ENCODE data around the gene RBM39. TPM values are rescaled to one million over a fixed set of nuclear protein-coding genes. Genes with fewer than 3 reads are reported as not detected.
"Not testable (repeated sequence)": the region's sequence is repeated elsewhere in the genome, so short reads cannot be mapped to it uniquely, and the experiment has no call there.

Gene RBM39
- total RNA-seq, 1 donor from 2014 or later, result 352 TPM

DNA sequence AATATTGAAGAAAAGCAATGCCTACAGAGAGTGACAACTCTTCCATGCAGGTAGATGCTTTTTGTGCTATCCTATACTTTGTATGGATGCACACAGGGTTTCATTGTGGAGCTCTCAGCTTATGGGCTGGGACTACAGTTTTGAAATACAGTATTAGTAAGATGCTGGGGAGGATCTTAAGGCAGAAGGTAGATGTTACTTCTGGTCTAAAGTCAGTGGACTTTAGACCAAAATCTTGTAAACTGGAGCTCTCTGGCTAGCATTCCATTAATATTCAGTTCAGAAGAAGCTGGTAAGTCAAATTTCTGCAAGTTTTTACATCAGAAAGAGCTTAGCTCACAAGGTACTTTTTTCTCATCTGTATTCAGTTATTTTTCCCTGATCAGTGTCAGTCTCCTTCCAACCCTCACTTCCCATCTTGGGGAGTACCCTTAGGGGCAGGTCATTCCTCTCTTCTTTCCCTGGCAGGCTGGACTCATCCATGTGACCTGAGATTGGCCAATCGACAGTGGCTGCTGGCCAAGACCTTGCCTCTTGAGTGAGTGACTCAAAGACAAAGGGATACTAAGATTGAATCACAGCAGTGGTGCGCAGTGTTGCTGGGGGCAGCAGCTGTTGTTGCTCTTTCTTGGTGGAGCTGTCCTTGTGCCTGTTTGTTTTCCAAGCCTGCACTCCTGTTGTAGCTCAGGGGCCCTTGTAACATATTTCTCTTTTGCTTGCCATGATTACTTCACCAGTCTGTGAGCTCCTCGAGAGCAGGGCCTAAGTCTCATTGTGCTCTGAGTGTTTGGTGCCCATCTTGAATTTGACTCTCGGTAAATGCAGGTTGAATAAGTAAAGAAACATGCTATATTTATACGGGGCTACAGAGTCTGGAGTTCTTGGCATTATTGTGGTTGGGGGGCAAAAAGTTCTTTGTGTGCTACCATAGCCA is 26.9 kb upstream of the RBM39 start:
- H3K9me3 Mint-ChIP-seq, result peaks cover 9% of the 10 kb centered on the region
- H3K27ac Mint-ChIP-seq, result peak overlapping the region; percentile 99
- peak overlapping the region; percentile 7 for H3K4me3 Mint-ChIP-seq
- intact Hi-C loops (cut with micrococcal nuclease), result no loop called here
- H3K36me3 Mint-ChIP-seq (ENCODE audit: low read depth), result peaks cover 10% of the 10 kb centered on the region
- no peaks in the 10 kb centered on the region for H3K27me3 Mint-ChIP-seq
- DNase-seq, result peak; percentile 76
- H3K4me1 Mint-ChIP-seq, result peaks cover 40% of the 10 kb centered on the region

DNA sequence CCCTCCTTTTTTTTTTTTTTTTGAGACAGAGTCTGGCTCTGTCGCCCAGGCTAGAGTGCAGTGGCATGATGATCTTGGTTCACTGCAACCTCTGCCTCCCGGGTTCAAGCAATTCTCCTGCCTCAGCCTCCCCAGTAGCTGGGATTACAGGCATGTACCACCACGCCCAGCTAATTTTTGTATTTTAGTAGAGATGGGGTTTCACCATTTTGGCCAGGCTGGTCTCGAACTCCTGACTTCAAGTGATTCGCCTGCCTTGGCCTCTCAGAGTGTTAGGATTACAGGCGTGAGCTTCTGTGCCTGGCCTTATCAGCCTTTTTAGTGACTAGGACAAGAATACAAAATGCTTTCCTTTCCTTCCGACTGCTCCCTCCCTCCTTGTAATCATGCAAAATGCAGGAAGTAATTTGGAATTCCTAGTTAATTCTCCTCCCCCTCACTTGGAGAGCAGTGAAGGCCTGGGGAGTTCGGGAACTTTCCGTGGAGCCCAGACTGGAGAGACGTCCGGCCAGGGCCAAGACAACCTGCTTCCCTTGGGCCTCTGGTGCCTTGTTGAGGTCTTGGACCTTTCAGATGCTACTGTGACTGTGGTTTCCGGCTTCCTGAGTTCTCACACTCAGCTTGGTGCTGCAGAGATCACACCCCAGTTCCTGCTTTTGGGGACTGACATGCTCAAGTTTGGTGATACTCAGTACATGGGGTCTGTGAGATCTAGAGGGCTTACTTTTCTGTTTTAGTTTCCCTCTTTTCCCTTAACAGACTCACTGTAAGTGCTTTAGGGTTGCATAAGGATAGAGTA is 25.8 kb upstream of the RBM39 start:
- DNase-seq, result peak; percentile 91
- Mint-ChIP-seq H3K27ac (peak overlapping the region; percentile 99), H3K4me1 (peaks cover 31% of the 10 kb centered on the region), H3K9me3 (peaks cover 9% of the 10 kb centered on the region), H3K36me3 (ENCODE audit: low read depth) (peaks cover 5% of the 10 kb centered on the region), H3K27me3 (no peaks in the 10 kb centered on the region), H3K4me3 (peak overlapping the region; percentile 90)
- intact Hi-C loops (cut with micrococcal nuclease), result no loop called here

DNA sequence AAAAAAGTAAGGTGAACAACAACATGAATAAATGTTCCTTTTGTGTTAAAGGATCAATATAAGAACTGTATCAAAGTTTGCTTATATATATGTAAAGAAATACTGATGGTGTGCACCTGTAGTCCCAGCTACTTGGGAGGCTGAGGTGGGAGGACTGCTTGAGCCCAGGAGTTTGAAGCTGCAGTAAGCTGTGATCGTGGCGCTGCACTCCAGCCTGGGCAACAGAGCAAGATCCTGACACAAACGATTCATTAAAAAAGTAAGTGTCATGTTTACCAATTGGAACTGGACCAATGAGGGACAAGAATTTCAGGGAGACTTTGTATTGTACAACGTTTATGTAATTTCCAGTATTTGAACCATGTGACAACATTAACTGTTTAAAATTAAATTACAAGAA is 24.8 kb upstream of the RBM39 start:
- H3K4me1 Mint-ChIP-seq, result peaks cover 31% of the 10 kb centered on the region
- peaks cover 9% of the 10 kb centered on the region for H3K9me3 Mint-ChIP-seq
- no peak overlapping the region for H3K27ac Mint-ChIP-seq
- H3K36me3 Mint-ChIP-seq (ENCODE audit: low read depth), result peaks cover 5% of the 10 kb centered on the region
- DNase-seq, result no peak
- intact Hi-C loops (cut with micrococcal nuclease), result no loop called here
- peaks cover 1% of the 10 kb centered on the region for H3K27me3 Mint-ChIP-seq
- no peak overlapping the region for H3K4me3 Mint-ChIP-seq

DNA sequence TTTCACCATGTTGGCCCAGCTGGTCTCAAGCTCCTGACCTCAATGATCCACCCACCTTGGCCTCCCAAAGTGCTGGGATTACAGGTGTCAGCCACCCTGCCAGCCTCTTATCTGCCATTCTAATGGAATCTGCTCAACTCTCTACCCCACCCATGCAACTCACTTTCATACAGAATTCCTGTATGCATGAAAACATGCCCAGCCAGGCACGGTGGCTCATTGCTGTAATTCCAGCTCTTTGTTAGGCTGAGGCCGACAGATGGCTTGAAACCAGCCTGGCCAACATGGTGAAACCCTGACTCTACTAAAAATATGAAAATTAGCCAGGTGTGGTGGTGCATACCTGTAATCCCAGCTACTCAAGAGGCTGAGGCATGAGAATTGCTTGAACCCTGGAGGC is 22.9 kb upstream of the RBM39 start:
- H3K4me1 Mint-ChIP-seq, result peaks cover 21% of the 10 kb centered on the region
- H3K27me3 Mint-ChIP-seq, result not testable (repeated sequence)

DNA sequence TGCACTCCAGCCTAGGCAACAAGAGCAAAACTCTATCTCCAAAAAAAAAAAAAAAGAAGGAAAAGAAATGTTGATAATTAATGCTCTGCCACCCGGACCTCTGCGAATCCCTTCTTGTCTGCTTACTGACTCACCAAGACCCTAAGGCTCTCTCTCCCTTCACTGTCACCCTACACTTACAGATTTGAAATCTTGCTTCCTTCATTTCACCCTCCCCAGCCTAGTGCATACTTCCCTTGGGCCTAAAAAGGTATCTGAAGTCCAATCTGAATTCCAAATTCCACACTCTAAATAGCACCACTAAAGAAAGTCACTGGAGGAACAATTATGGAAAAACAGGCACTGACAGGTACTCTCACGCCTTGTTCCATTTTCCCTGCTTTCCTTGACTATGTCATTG is 20.4 kb upstream of the RBM39 start:
- Mint-ChIP-seq H3K27ac (no peak overlapping the region), H3K4me3 (no peak overlapping the region), H3K9me3 (no peaks in the 10 kb centered on the region), H3K27me3 (peaks cover 1% of the 10 kb centered on the region), H3K36me3 (ENCODE audit: low read depth) (no peaks in the 10 kb centered on the region), H3K4me1 (peaks cover 4% of the 10 kb centered on the region)
- DNase-seq, result no peak
- intact Hi-C loops (cut with micrococcal nuclease), result no loop called here

More for the DNA sequence above, 22.9 kb upstream of the RBM39 start:
- intact Hi-C loops (cut with micrococcal nuclease); DNase-seq; H3K36me3 Mint-ChIP-seq (ENCODE audit: low read depth); H3K4me3 Mint-ChIP-seq; H3K9me3 Mint-ChIP-seq; H3K27ac Mint-ChIP-seq: not testable (repeated sequence)

DNA sequence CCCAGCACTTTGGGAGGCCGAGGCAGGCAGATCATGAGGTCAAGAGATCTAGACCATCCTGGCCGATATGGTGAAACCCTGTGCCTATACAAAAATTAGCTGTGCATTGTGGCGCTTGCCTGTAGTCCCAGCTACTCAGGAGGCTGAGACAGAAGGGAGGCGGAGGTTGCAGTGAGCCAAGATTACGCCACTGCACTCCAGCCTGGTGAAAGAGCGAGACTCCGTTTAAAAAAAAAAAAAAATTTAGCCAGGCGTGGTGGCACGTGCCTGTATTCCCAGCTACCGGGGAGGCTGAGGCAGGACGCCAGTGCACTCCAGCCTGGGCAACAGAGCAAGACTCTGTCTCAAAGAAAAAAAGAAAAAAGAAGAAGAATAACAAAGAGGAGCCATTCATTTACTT is 19.5 kb upstream of the RBM39 start:
- H3K36me3 Mint-ChIP-seq (ENCODE audit: low read depth); H3K27me3 Mint-ChIP-seq; H3K27ac Mint-ChIP-seq; H3K4me1 Mint-ChIP-seq; H3K9me3 Mint-ChIP-seq; intact Hi-C loops (cut with micrococcal nuclease); H3K4me3 Mint-ChIP-seq; DNase-seq: not testable (repeated sequence)

DNA sequence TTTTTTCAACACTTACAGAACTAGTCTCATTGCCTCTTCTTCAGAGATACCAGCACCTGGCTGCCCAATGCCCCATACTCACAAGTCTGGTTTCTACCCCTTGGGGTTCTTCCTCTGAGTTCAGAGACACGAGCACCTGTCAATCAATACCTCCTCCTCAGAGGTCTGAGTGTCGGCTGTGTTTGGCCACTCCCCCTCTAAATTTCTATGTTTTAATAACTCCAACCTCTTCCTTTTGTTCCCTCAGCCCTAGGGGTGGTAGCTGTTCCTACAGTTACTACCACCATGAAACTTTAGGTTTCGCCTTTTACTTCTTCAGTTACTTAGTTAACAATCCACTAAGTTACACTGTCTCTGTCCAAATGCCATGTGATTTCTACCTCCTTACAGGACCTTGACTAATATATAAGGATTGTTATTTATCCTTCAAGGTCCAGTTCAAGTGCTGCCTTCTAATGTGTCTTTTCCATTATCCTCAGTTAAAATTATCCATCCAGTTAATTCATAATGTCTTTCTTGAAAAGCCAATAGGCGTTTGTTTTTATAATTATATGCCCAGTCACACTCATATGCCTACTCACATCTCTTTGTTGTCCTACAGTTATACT is 15.1 kb upstream of the RBM39 start:
- no peaks in the 10 kb centered on the region for H3K36me3 Mint-ChIP-seq (ENCODE audit: low read depth)
- H3K4me3 Mint-ChIP-seq, result no peak overlapping the region
- DNase-seq, result no peak
- H3K9me3 Mint-ChIP-seq, result no peaks in the 10 kb centered on the region
- H3K4me1 Mint-ChIP-seq, result peaks cover 2% of the 10 kb centered on the region
- H3K27me3 Mint-ChIP-seq, result peaks cover 9% of the 10 kb centered on the region
- no peak overlapping the region for H3K27ac Mint-ChIP-seq
- intact Hi-C loops (cut with micrococcal nuclease), result no loop called here

DNA sequence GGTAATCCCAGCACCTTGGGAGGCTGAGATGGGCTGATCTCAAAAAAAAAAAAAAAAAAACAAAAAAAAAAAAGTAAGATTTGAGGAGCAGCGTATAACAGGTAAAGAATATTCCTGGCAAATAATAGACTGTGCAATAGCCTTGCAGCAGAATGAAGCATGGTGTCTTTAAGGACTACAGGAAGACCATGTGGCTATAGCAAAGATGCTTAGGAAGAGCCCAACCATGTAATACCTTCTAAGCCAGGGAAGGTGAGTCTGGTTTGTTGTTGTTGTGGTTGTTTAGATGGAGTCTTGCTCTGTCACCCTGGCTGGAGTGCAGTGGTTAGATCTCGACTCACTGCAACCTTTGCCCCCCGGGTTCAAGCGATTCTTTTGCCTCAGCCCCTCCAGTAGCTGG is 14.3 kb upstream of the RBM39 start:
- intact Hi-C loops (cut with micrococcal nuclease), result no loop called here
- no peak for DNase-seq
- no peak overlapping the region for H3K27ac Mint-ChIP-seq
- no peaks in the 10 kb centered on the region for H3K9me3 Mint-ChIP-seq
- peaks cover 9% of the 10 kb centered on the region for H3K27me3 Mint-ChIP-seq
- no peak overlapping the region for H3K4me3 Mint-ChIP-seq
- peaks cover 2% of the 10 kb centered on the region for H3K4me1 Mint-ChIP-seq
- no peaks in the 10 kb centered on the region for H3K36me3 Mint-ChIP-seq (ENCODE audit: low read depth)

DNA sequence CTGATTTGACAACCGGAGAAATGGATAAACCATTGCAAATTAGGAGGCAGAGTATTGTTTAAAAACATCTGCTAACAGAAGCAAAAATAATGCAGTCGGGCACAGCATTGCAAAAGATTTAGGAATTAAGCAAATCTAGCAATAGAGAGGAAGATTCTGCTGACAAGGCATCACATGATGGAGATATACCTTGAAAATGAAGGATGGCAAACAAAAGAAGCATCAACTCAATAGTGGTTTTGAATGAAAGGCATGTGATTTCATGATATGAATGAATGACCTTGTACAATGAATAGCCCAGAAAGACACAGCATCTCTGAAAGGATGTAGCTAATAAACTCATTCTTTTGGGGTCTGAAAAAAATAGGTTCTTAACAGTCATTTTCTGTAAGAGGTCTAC is 8.6 kb upstream of the RBM39 start:
- peaks cover 2% of the 10 kb centered on the region for H3K4me1 Mint-ChIP-seq
- H3K9me3 Mint-ChIP-seq, result no peaks in the 10 kb centered on the region
- no peak for DNase-seq
- H3K4me3 Mint-ChIP-seq, result no peak overlapping the region
- H3K36me3 Mint-ChIP-seq (ENCODE audit: low read depth), result no peaks in the 10 kb centered on the region
- intact Hi-C loops (cut with micrococcal nuclease), result no loop called here
- no peak overlapping the region for H3K27ac Mint-ChIP-seq
- H3K27me3 Mint-ChIP-seq, result peaks cover 16% of the 10 kb centered on the region

DNA sequence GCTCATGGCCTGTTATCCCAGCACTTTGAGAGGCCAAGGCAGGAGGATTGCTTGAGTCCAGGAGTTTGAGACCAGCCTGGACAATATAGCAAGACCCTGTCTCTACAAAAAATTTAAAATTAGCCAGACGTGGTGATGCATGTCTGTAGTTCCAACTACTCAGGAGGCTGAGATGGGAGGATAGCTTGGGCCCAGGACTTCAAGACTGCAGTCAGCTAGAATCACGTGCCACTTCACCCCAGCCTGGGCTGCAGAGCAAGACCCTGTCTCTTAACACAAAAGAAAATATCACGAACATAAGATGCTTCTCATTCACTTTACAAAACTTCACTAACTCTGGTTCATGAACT is 2.4 kb upstream of the RBM39 start:
- H3K9me3 Mint-ChIP-seq; DNase-seq; intact Hi-C loops (cut with micrococcal nuclease); H3K27me3 Mint-ChIP-seq: not testable (repeated sequence)
- Mint-ChIP-seq H3K4me1 (peaks cover 31% of the 10 kb centered on the region), H3K36me3 (ENCODE audit: low read depth) (peaks cover 25% of the 10 kb centered on the region), H3K4me3 (peak overlapping the region; percentile 91), H3K27ac (peak overlapping the region; percentile 100)

DNA sequence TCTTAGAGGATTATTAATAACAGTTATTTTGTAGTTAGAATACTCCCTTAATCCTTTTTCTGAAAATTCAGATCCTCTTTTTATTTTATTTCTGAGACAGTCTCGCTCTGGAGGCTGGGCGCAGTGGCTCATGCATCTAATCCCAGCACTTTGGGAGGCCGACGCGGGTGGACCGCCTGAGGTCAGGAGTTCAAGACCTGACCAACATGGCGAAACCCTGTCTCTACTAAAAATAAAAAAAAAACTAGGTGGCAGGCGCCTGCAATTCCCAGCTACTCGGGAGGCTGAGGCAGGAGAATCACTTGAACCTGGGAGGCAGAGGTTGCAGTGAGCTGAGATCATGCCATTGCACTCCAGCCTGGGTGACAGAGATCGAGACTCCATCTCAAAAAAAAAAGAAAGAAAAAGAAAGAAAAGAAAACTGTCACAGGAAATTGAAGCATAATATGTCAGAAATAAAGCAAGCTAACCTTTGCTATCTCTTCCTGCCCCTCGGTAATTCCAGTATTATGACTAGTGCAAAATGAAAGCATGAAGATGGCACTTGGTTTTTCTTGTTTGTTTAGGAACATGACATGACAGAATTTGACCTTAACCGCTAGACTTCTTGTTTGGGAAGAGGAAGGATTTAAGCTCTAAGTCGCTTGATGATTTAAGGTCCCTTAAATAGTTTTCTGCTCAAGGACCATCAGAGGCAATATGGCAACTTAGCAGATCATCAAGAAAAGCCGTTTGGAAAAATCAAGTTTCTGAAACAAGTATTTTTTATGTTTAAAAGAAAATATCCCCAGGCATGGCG is 1.8 kb upstream of the RBM39 start:
- H3K9me3 Mint-ChIP-seq, result no peaks in the 10 kb centered on the region
- intact Hi-C loops (cut with micrococcal nuclease), result loop anchor here (1.0 kb wide), 1 partner anchor 209 kb away; no protein-coding TSS in a partner anchor
- H3K27me3 Mint-ChIP-seq, result peaks cover 4% of the 10 kb centered on the region
- peaks cover 34% of the 10 kb centered on the region for H3K4me1 Mint-ChIP-seq
- H3K36me3 Mint-ChIP-seq (ENCODE audit: low read depth), result peaks cover 29% of the 10 kb centered on the region
- H3K27ac Mint-ChIP-seq, result peak overlapping the region; percentile 100
- H3K4me3 Mint-ChIP-seq, result peak overlapping the region; percentile 91
- DNase-seq, result peak; percentile 67

DNA sequence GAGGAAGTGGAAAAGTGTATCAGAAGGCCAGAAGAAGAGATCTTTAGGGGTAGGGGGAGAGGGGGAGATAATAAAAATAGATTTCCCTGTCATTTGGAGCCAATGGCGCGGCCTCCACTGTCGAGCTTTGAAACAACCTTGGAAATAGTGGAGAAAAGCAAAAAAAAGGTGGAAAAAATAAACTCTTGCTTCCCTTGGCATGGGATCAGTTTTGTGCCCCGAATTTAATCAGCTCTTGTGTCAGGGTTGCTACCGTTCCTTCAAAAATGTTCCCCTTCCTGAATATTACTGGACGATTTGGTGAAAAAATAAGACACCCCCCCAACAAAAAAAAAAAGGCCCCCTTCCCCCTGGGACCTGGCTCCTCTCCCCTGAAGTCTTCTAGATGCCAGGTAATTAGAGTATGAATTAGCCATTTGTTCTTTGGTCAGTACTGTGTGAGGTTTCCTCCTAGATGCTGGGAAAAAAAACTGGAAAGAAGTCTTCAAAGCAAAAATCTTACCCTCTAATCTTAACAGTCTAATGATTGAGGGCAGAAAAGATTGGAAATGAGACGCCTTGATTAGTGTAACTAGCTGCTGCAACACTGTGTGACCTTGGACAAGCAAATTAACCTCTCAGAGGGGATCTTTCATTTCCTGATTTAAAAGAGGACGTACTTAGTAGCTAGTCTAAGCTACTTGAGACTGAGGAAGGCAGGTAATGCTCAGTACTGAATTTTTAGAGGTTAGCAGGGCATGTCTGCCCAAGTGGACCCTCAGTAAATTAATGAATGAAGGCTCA is 872 bp upstream of the RBM39 start:
- no peaks in the 10 kb centered on the region for H3K9me3 Mint-ChIP-seq
- H3K4me3 Mint-ChIP-seq, result peak overlapping the region; percentile 91
- peaks cover 38% of the 10 kb centered on the region for H3K36me3 Mint-ChIP-seq (ENCODE audit: low read depth)
- DNase-seq, result peak; percentile 71
- H3K27ac Mint-ChIP-seq, result peak overlapping the region; percentile 100
- H3K27me3 Mint-ChIP-seq, result peaks cover 4% of the 10 kb centered on the region
- peaks cover 43% of the 10 kb centered on the region for H3K4me1 Mint-ChIP-seq
- intact Hi-C loops (cut with micrococcal nuclease), result loop anchor here (1.0 kb wide), 4 partner anchors 29 to 210 kb away; partner anchors contain the start of genes CPNE1, PHF20 and RBM12
